Stimulated activated CD8-positive, alpha-beta memory T cell treated with anti-CD3 and anti-CD28 coated beads, Interleukin-12 subunit alpha, Interleukin-12 subunit beta, amount 100 ng/mL, for 24 hours (primary cell): ENCODE measurements around the gene SCGB1A1.
"Not testable (repeated sequence)": the region's sequence is repeated elsewhere in the genome, so short reads cannot be mapped to it uniquely, and the experiment has no call there.

Experiments
- DNase-seq: peaks from one replicate; pipeline ENCODE4 v3.0.0-alpha.2; 2020; ENCODE audit errors: extremely low read depth

Gene SCGB1A1

DNA sequence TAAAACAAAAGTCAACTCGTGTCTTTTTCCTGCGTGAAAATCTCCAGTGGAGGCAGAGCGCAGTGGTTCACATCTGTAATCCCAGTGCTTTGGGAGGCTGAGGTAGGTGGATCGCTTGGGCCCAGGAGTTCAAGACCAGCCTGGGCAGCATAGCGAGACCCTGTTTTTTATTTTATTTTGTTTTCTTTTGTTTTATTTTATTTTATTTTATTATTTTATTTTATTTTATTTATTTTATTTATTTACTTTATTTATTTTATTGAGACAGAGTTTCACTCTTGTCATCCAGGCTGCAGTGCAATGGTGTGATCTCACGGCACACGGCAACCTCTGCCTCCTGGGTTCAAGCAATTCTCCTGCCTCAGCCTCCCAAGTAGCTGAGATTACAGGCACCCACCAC, 31.1 kb downstream of the SCGB1A1 start:
- DNase-seq: not testable (repeated sequence)

DNA sequence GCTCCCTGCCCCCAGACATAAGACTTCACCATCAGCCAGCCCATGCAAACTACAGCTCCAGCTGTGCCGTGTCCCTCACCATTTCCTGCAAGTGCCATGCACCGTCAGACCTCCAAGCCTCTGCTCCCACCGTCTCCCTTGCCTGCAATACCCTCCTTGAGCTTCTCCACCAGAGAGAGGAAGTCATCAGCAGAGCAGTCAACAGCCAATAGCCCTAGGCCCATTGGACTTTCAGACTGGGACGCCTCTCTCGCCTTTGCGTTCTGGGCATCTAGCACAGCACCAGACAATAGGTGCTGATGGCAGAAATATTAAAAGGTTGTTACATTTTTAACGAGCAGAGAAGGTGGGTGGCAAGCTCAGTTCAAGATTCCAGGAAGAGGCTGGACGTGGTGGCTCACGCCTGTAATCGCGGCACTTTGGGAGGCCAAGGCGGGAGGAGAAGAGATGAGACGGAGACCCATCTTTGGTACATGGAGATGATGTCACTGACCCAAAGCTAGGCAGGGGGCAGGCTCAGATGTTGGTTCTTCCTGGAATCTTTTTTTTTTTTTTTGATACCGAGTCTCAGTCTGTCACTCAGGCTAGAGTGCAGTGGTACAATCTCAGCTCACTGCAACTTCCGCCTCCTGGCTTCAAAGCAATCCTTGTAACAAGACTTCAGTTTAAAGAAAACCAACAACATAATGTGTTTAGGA, 31.9 kb downstream of the SCGB1A1 start:
- no peak for DNase-seq

DNA sequence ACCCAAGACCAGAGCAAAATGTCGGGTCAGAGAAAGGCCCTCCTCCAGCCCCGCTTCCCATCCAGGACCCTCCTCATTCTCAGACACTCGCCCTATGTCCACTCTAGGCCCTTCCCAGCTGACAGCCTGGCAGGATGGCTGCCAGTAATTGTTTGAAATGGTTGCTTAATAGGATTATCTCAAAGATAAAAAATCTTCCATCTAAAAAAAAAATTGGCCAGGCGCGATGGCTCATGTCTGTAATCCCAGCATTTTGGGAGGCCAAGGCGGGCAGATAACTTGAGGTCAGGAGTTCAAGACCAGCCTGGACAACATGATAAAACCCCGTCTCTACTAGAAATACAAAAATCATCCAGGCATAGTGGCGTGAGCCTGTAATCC, 32.4 kb downstream of the SCGB1A1 start:
- DNase-seq: no peak

DNA sequence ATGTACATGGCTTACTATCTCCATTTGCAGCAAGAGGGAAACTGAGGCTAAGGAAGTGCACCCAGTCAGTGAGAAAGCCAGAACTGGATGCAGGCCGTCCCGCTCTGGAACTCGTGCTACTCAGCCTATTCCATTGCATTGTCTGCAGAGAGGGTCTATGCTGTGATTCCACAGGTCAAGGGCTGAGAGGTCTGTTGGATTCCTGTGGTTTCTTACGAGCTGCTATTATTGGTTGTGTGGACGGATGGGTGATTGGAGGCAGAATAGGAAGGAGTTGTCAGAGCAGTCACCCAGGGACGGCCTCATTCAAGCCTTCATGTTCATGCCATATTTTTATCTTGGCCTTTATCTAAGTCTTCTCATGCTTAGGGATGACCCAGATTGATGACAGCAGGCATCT, 33.4 kb downstream of the SCGB1A1 start:
- no peak for DNase-seq

DNA sequence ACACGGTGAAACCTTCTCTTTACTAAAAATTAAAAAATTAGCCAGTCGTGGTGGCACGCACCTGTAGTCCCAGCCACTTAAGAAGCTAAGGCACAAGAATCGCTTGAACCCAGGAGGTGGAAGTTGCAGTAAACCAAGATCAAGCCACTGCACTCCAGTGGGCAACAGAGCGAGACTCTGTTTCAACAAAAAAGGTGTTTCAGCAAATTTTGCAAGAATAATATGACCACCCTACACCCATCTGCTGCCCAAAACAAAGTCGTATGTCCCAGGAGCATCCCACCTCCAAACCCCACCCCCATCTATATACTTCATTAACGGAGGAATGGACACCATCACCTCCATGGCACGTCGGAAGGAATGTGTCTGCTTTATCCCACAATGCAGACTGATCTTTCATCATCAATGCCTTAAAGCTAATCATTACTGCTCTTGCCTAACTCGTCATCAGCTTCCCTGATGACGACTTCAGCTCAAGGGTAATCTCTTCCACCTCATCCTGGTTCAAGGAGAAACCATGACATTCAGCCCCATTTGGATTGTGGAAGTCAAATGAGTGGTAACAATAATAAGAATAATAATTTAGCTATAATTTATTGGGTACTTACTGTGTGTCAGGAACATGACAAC, 34.1 kb downstream of the SCGB1A1 start:
- DNase-seq: no peak

DNA sequence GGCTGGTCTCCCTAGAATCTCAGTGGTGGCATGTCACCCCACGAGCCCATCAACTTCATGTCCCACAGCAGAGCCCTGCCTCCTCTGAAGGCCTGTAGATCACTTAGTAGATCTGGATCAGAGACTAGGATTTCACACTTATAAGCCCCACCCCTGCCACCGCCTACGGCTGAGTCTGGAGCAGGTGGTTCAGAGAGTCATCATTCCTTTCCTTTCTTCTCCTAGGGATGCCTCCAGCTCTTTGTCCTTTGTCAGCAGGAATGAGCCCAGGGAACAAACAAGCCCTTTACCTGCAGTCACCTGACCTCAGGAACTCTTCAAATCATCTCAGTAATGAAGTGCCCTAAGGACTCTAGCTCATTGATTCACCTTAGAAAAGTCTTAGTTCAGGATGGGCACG, 37.8 kb downstream of the SCGB1A1 start:
- DNase-seq: no peak

DNA sequence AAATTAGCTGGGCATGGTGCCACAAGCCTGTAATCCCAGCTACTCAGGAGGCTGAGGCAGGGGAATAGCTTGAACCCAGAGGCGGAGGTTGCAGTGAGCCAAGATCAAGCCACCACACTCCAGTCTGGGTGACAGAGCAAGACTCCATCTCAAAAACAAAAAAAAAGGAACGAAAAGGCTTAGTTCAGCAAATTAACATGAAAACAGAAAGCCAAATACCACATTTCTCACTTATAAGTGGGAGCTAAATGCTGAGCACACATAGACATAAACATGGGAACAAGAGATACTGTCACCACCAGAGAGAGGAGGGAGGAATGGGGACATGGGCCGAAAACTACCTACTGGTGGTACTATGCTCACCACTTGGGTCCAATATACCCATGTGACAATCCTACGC, 38.6 kb downstream of the SCGB1A1 start:
- DNase-seq: no peak

DNA sequence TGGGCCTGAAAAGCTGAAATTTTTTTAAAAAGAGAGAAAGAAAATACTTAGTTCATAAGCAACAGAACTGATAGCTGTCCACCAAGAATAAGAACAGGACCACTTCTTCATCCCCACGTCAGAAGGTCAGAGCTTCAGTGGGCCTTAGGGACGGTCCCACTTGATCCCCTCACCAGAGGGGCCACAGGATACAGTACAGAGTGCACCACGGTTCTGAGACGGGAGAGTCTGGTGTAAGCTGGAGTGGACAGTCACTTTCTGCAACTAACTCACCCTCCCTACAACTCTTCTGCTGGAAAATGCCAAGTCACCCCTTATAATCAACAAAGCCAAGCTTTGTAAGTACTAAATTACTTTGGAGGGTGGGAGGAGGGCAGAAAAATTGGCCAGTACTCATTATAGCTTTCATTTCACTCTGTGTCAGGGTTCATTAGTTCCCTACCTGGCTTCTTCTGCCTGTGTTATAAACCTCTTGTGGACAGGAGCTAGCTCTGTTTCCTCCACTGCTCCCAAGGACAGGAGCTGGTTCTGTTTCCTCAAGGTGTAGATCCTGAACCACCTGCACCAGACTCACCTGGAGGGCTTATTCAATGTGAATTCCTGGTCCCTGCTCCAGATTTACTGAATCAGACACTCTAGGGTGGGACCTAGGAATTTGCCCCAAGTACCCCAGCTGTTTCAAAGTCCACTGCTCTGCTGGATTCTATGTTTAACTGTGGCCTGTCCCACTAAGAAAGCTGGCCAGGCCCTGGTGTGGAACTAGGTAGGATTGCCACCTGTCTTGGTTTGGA, 39.6 kb downstream of the SCGB1A1 start:
- DNase-seq: no peak

DNA sequence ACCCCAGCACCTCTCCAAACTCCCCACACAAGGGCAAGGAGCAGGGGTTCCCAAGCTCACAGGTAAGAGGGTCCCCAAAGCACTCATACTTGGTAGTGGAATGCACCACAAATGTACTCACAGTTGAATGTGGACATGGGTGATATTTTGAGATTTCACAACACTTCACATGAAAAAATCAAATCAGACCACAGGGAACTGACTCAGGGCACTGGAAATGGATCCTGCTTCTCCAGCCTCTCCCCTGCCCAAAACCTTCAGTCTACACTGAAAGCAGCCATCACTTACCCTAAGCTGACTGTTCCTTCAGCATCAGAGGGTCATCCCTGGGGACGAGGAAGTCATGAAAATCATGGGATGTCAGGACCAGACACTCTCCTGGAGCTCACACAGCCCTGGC, 40.2 kb downstream of the SCGB1A1 start:
- DNase-seq: no peak

DNA sequence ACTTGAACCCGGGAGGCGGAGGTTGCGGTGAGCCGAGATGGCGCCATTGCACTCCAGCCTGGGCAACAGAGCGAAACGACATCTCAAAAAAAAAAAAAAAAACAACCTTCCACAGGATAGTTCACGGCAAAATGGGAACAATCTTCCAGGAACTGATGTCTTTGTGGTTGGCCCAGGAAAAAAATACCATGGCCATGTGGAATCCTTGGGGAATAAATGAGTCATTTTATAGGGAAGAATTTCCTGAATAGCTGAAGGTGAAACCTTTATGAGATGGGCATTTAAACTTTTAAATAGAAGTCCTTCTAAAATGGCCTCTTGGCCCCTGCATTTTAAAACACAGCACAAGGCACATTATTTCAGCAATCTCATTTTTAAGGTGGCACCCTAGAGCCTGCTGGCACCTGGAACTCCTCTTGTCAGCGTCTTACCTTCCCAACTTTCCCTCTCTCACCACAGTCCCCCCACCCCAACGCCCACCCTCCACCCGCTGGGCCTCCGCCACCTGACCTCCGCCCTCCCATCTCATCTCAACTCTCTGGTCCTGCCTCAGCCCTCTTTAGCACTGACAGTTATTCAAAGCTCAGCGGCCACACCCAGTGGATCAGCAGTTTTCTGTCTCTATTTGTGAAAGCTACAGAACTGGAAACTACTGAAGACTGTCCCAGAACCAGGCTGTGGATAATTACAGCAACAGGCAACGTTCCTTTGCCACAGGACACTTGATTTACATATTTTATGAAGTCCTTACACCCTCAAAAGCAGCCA, 43.1 kb downstream of the SCGB1A1 start:
- DNase-seq: no peak

DNA sequence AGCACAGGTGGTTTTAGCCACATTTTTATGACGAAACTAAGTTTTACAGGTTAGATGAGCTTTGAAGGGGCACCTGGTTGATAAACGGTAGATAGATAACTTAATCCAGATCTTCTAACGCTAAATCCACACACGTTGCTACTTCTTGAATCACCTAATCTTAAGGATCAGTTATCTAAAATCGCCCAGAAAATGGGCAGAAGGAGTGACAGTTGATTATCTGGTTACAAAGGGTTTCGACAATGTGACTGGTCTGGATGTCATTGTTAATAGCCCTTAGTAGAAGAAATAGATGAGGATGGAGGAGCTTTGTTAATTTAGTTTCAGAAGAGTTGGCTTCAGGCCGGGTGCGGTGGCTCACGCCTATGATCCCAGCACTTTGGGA, 43.7 kb downstream of the SCGB1A1 start:
- DNase-seq: no peak

DNA sequence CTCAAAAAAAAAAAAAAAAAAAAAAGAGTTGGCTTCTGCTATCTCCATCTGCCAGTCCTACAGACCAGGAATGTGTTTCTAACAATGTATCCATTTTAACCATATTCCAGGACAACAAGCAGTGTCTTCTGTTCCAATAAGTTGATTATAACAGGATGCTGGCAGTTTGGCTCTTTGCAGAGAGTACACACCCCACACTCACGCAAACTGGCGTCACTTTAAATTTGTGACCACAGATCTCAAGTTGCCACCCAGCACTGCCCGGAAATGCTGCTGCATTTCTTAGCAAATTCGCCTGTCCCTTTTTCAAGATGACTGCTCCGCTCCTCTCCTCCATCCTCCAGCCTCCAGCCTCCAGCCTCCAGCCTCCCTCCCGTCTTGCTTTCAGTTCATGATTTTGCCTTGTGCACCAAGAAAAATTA, 44.3 kb downstream of the SCGB1A1 start:
- DNase-seq: no peak

DNA sequence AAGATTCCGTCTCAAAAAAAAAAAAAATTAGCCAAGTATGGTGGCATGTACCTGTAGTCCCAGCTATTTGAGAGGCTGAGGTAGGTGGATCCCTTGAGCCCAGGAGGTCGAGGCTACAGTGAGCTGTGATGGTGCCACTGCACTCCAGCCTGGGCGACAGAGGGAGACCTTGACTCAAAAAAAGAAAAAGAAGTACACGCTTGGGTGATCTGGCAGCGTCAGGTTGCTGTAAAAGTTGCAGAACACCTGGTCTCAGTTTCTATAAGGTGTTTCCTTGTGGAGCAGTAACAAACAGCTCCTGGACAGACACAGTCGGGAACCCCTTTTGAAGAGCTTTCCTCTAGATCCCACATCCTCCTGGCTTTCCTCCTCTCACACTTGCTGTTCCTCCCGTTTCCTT, 45.8 kb downstream of the SCGB1A1 start:
- DNase-seq: no peak

DNA sequence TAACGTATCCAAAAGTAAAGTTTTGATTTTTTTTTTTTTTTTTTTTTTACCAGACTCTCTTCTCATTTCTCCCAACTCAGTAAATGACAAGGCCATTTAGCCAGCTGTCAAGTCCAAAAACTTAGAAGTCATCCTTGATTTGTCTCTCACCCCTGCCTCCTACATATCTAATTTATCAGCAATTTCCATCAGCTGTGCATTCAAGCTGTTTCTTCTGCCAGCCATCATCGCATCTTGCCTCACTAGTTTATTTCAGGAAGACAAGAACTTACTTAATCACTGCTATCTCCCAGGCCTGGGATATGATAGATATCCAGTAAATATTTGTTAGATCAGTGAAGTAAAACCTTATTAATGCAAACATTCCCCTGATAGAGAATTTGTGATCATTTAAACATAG, 47.6 kb downstream of the SCGB1A1 start:
- DNase-seq: no peak

DNA sequence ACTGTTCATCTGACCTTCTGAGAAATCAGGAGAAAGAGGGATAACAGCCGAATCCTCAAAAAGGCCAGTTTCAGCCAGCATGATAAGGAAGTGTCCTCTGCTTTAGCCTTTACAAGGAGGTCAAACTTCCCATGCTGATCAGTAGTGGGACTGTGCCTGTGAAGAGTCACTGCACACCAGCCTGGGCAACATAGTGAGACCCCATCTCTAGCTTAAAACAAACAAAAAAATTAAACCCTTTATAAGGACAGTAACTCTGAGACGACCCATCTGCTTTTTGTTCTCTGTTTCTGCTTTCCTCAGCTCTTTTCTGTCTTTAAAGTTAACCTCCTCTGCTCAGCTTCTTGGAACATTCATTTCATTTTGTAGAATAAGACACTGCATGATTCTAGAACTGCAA, 49.7 kb downstream of the SCGB1A1 start:
- DNase-seq: no peak

DNA sequence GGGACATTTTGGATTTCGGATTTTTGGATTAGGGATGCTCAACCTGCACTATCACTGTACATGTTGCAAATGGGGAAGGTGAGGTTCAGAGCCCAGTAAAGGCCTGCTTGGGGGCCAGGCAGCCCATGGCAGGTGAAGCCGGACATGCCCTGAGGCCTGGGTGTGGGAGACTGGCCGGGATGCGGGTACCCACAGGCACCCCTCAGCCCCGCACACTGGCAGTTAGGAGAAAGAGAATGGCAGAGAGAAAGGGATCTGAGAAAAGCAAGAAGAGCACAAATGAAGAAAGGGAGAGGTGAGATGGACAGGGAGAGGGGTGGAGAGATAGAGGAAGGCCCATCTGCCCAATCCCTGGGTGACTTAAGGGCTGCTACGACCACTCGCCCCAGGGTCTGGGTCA, 52.8 kb downstream of the SCGB1A1 start:
- DNase-seq: no peak

DNA sequence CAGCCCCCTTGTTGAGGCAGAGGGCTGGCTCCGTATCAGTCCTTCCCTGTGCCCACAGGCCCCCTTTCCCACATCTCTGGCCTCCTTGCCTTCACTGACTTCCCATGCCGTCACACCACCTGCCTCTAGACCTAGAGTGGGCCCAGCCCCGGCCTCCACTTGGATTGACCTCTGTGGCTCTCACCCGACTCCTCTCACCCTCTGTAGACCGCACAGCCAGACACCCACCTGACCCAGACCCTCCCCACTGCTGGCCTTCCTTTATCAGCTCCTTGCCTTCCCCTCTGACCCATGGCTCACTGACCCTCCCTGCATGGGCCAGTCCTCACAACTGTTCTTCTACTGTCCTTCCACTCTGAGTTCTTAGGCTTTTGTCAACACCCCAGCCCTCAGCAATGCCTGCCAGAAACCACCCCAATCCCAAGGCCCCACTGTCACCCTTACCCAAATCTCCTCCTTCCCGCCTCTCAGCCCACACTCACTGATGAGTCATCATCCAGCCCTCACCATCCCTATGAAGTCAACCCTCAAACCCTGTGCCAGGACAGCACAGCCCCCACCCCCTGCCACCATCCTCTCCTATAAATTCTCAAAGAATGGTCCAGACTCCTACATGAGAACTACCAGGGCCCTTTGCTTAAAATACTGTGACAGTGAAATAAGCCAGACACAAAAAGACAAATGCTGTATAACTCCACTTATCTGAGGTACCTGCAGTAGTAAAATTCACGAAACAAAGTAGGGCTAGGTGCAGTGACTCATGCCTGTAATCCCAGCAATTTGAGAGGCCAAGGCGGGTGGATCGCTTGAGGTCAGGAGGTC, 53.4 kb downstream of the SCGB1A1 start:
- DNase-seq: no peak
